IPS-NIHi11 (cell line): ENCODE measurements around the gene KLHL29.

Experiments used
- DNase-seq: peaks from one replicate; pipeline ENCODE4 v3.0.0; 2012; ENCODE audit warnings: mixed read lengths, low spot score

KLHL29 gene

DNA sequence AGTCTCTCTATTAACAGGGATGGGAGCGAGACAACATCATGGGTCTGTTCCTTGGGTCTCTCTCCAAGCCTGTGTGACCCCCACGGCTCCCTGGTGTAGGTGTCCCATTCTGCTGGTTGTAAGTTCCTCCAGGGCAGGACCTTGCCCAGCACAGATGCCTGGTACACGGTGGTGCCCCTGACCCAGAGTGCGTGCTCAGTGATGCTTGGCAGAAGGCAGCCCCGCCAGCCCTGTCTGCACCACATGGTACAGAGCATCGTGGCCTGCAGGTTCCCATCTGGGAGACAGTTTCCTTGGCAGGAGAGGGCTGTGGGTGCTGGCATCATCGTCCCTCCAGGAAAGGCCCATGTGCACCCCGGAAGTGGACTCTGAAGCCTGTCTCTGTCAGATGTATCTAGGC, 249.0 kb downstream of the KLHL29 start:
- no peak for DNase-seq

DNA sequence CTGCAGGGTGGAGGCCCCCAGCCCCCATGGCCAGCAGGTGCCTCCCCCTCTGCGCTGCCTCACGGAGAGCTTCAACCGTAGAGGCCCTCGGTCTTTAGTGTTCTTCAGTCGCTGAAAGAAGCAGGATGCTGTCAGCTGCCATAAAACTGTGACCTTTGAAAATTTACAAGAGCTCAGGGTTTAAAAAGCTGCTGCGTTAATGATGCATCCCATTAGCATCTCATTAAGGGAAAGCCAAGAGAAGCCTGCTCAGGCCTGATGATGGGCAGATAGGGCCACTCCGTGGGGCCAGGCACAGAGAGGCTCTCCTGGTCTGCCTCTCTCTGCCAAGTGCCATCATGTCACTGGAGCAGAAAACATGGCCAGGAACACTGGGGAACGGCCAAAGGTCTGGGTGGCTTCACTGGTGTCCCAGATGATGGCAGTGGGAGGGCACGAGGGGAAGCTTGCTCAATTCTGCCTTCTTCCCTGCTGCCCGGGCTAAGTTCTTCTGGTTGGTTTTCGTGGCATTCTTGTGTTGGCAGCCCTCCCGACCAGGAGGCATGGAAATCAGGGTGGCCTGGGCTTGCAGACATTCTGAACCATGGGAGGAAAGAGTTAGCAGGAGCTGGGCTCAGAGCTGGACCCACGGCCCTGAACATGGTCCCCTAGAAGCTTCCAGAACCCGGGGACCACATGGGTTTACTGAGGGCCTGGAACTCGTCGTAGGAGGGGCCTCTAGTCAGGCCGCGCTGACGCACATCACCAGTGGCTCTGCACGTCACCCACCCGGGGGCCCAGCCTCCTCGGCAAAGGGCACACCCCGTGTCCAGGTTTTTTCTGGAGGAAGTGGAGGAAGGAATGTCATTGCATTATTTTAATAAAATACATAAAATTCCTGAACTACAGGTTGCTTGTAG, 250.7 kb downstream of the KLHL29 start:
- no peak for DNase-seq

DNA sequence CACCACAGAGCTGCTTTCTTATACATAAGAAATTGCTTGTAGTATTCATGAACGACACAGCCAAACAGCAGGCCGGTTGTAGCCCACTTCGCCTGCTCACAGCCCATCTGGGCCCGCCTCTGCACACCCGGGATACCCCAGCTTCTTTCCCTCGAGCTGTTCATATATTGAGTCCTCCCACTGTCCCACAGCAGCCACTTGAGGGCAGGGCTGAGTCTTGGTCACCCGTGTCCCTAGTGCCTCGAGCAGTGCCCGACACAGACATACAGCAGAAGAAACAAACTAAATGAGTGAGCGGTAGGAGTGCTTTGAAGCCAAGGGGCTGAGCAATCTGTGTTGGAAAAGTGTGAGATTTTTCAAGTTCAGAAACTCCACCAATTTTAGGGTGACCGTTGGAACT, 251.4 kb downstream of the KLHL29 start:
- DNase-seq = peak; percentile 45

DNA sequence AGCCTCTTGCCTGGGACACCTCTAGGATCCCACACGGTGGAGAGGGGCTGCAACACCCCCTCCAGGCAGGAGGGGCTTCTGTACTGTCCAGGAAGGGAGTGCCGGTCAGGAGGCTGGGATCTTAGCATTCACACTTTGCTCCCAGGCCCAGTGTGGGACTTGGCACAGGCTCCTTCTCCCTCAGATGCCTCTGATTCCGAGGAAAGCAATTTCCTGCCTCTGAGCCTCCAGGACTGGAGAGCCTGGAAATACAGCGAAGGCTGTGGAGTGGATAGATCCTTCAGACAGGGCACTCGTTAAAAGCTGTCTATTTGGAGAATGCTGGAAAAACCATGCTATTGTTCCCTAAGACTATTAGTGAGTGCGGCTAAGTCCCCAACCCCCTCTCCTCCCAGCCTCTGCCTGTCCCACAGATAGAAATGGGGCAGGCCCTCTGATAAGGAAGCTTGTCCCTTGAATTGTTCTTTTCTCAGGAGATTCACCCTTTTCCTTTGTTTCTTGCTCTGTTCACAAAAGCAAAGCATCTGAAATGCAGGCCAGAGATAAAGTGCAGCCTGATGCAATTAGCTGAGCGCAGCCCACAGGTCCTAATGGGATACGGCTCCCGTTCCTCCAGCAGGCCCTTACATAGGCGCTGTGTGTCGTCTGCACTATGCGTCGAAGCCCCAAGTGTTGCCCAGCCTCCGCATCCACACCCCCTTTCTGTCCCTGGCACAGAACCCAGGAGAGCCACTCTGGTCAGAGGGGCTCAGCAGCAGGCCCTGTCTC, 252.2 kb downstream of the KLHL29 start:
- no peak for DNase-seq

DNA sequence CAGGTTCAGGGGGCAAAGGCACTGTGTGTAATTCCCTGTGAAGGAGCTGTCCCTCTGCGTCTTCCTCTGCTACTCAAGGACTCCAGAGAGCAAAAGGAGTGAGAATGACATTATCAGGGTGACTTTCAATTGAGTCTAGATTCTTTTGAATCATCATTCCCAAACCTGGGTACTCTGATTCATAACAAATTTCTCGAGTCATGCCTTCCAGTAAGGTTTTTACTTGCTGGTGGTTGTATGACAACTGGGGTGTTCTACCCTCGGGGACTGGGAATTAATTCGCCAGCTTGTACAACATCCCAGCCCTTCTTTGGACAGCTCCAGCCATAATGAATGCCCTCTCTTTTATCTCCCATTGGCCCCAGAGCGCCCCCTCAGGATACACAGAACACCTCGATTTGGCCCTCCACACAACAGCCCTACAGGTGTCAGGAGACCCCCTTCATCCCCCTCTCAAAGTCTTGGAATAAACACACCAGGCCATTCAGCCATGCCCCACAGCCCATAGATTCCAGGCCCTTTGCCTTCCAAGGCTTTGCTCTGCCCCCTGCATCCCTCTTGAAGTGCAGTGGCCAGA, 254.5 kb downstream of the KLHL29 start:
- no peak for DNase-seq

DNA sequence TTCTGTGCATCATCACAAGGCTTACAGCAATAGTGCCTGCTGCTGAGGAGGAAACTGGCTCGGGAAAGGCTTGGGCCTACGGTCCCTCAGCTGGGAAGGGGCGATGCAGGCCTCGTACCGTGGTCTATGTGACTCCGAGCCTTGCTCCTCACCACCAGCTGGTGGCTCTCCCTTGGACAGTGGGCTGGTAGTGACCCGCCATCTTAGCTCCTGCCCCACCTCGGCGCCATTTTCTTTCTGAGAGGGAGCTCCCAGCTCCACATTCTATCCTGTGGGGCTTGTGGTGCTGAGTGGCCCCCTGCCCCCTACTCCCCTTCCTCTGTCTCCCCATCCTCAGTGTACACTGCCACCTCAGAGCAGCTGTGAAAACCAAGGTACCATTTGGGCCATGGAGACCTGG, 255.7 kb downstream of the KLHL29 start:
- no peak for DNase-seq

DNA sequence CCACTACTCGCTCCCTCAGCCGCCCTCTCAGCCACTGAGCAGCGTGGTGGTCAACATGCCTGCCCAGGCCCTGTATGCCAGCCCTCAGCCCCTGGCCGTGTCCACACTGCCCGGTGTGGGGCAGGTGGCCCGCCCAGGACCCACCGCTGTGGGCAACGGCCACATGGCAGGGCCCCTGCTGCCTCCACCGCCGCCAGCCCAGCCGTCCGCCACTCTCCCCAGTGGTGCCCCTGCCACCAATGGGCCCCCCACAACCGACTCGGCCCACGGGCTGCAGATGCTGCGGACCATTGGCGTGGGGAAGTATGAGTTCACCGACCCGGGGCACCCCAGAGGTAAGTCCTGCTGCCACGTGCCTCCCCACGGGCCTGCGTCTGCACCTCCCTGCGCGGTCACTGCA, 257.5 kb downstream of the KLHL29 start:
- no peak for DNase-seq

DNA sequence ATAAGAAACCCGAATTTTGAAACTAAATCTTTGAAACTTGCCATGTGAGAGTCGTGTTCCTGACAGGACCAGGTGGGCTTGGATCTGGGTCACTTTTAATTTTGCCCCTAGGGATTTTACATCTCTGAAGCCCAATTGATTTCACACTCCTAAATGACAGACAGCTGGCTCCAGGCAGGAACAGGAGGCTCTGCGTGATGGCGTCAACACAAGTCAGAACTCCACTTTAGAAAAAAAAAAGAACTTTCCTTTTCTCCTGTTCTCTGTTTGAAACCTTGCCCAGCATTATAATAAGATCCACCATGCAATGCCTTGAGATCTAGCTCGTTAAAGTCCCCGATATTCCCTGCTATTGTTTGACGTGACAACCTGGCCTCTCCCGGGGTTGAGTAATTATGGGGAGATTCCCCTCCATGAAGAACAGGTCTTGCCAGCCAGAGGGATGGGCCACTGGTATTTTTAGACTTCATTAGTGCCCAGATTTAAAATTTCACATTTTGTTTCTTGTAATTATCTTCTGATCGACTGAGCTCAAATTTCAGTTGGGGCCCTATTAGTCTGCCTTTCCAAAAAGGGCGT, 260.3 kb downstream of the KLHL29 start:
- no peak for DNase-seq

DNA sequence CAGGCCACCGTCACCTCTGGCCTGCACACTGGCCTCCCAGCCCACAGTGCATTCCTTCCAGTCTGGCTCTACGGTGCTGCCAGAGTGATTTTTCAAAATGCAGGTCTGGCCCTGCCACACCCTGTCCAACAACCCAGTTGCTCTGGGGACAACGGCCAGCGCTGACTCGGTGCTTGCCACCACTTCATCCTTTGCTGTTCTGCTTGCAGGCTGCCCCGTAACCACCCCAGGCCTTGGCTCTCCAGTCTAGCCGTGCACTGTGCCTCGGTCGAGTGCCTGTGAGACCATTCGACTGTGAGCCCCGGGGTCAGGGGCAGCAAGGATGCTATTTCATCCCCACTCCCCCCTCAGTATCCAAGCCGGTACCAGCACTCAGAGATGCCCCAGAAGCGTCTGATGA, 262.6 kb downstream of the KLHL29 start:
- no peak for DNase-seq

DNA sequence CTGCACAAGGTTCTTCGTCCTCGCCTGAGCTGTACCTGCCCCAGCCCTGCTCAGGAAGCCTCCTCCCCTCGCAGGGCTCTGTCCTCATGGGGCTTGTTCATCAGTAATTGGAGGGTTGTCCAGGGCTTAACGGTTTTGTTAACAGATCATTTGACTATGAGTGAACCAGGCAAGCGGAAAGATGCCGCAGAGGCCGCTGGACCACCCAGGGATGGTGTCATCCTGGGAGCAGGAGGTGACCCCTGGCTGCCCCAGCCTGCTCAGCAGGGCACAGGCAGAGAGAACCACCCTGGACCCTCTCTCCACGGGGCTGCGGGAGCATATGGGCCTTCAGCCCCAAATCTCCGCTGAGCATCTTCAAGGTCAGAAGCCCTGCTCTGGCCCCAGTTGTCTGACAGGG, 264.3 kb downstream of the KLHL29 start:
- no peak for DNase-seq

DNA sequence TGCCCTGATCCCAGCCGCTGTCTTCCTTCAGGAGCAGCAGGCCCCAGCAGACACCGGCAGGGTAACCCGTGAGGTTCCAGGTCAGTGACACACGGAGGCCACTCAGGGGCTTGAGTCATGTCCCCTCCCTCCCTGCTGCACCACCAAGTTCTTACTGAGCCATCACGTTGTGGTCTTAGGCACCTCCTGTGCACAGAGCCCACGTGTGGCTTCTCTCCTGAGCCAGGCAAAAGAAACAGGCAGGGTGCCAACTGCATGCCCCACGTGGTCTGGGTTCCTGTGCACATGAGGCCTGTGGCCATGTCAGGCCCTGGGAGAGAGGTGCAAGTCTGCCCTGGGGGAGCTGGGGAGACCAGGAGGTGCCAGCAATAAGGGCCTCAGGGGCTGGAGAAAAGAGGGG, 264.8 kb downstream of the KLHL29 start:
- no peak for DNase-seq

DNA sequence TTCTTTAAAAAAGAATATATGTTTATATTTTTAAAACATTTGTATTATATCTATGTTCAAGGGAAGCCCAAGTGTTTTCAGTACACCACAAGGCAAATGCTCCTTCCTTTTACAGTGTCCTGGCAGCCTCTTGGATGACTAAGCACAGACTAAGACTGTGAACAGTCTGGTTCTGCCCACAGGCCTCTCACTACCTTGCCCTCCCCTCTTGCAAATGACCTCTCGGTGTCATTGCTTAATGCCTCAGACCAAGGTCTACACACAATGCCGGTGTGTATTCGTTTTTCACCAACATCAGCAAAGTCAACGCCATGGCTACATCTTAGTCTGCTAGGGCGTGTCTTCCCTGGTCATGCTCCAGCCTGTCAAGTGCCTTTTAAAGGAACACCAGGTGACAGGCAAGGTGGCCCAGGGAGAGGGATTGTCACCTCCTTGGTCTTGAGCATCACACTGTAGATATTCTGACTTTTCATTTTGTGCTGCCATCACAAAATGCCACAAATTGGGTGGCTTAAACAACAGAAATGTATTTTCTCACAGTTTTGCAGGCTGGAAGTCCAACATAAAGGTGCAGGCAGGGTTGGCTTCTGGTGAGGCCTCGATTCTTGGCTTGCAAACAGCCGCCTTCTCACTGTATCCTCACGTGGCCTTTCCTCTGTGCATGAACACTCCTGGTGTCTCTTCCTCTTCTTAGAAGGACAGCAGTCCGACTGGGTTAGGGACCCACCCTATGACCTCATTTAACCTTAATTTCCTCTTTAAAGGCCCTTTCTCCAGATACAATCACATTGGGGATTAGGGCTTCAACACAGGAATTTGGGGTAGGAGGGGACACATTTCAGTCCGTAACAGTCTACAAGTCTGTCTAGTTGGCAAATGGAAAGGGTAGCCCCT, 266.5 kb downstream of the KLHL29 start:
- DNase-seq = no peak

DNA sequence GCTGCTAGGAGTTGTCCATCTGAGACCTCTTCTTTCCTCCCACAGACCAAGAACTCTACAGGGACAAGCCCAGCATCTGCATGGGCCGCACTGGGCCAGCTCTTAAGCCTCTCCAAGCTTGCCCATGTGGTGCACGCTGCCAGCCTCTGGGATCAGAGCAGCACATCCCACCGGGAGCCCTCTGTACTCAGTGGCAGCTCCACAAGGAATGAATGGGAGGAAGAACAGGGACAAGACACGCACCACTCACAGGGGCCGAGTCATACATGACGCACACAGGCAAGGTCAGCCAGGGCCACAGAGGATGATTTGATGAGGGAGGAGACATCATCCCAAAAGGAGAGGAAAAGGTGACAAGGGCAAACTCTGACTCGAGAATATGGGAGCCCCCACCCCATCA, 268.3 kb downstream of the KLHL29 start:
- no peak for DNase-seq

DNA sequence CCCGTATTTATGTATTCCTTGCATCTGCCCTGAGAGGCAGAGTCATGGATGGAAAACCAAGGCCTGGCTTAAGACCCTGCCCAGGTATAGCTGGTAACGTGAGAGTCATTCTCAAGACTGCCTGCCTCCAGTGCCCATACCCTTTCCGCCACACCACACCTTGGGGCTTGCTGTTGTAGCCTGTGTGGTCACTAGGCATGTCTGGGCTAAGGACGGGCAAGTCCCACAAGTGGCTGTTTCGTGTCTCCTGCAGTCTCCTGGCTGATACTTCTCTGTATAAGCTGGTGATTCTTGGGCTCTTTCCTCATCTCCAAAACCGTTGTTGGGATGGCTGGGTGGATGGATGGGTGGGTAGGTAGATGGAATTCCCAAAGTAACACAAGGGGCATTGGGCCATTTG, 269.8 kb downstream of the KLHL29 start:
- no peak for DNase-seq

DNA sequence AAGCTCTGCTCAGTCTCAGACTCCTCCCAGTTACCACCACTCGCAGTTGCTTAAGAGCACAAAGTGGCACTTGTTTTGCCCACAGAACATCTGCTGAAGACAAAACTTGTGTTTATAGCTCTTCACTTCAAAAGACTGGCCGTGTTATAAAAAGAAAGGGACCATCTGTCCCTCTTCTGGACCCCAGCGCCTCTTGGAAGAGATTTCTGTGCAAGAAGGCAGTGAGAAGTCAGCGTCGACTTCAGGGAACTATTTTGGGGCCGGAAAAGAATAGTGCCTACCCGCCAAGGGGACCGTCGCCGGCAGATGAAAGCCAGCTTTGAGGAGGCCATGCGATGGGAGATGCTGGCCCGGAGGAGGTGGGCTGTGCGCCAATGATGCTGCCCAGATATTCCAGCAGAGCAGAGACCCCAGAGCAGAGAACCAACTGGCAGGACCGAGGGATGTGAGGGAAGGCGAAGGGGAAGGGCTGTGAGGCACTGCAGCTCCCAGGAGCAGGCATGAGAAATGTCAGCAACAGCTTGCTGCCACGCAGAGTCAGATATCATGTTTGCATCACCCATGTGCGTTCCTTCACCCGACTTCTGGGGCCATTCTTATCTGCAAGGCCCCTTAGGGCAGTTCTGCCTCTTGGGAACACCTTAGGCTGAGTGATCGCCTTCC, 271.1 kb downstream of the KLHL29 start:
- DNase-seq = no peak

DNA sequence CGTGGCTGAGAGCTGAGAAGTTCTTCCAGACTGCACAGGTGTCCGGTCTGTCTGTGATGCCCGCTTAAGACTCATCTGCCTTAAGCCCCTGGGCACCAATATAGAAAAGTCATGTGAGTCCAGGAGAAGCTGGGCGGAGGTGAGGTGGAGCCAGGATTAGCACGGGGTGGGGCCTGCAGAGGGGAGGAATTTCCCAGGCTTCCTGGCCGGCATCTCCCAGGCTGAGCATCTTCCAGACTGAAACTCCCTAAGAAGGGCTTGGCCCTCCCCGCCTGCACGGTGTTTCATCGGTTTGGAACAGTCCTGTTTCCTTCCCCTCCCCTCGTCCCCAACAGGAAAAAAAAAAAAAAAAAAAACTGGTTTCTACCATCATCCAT, 271.6 kb downstream of the KLHL29 start:
- no peak for DNase-seq

DNA sequence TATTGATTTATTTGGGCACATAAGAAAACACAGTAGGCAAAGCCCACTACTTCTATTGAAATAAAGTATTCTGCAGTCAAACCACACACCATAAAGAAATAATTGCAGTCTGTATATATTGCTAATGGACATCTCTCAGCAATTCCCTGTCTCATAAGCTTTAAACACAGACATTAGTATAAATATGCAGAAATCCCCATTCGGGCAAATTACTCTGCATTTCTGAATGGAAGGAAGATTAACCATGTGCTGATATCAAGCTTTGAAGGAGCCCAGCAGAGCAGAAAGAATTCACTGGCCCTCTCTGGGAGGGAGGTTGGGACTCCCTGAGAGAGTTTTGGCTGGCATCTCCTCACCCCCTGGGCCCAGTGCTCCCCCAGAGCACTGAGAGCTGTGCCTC, 272.4 kb downstream of the KLHL29 start:
- DNase-seq = no peak

DNA sequence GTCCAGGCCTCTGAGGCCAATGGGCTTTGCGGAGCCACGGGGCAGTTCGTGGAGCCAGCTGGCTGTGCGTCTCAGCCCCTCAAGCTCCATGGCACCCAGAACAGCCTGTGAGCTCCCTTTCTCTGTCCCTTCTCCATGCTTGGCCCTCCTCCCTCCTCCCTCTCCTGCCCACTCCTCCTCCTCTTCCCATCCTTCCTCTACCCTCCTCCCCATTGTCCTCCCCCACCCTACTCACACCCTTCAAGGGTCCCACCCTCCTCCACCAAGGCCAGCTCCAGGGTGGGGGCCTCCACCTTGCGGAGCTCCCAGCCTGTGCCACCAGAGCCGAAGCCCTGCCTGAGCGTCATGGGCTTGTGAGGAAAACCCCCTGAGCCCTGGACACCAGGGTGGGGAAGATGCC, 273.0 kb downstream of the KLHL29 start:
- DNase-seq = no peak

DNA sequence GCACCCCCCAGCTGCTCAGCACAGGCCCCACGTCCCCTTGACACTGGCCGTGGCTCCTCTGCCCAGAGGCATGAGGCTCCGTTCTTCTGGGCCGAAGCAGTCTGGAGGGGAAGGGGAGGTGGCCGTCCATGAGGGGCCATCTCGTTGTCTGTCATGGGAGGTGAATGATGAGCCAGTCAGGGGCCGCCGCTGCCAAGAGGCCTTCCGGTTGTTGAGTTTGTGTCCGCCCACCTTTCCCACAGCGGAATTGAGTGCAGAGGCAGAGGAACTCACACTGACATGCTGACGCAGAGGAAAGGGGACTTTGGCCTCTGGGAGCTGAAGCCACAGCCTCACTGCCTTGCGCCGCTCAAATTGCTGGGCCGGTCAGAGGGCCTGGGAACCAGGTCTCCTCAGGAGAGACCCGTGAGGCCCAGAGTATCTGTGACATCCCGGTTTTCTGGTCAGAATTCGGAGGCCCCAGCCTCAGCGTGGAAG, 273.5 kb downstream of the KLHL29 start:
- no peak for DNase-seq

DNA sequence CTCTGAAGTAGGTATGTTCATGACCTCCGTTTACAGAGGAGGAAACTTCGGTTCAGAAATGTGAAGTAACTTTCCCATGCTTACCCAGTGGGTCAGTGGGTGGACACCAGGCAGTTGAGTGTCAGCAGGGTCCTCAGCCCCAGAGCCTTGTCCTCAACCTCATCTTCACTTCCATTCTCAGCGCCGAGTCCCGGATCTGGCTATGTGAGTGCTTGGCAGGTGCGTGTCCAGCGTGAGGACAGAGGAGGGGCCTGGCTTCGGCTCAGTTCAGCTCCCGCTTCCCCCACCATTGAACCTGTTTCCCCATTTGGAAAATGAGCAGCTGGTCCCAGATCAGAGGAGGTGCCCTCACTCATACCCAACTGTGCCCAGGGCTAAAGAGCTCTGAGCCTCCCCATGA, 274.3 kb downstream of the KLHL29 start:
- no peak for DNase-seq

DNA sequence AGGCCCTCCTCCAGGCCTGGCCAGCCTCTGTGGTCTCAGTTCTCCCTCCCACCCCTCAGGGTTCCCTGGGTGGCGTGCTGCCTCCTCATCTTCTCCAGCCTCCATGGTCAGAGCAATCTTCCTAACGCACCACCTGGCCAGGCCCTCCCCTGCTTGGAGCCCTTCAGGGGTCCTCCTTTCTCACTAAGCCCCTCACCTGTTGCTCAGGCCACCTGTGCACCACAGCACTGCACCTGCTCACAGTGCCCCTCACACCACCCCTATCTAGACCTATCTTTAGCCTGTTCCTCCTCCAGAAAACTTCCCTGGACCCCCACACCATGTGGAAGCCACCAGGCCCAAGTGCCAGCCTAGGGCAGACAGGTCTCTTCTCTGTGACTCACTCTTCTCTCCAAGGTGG, 274.8 kb downstream of the KLHL29 start:
- no peak for DNase-seq
